Transverse colon (tissue), 4 donors: ENCODE data around the gene FER1L5. TPM values are rescaled to one million over a fixed set of nuclear protein-coding genes. Genes with fewer than 3 reads are reported as not detected.

ENCODE experiments used
- DNase-seq: peaks from one replicate; pipeline ENCODE4 v3.0.0-alpha.2; 2019
- H3K27ac ChIP-seq, 4 donors: fragments of 200-600 bp; sonication (generic); 2 replicates each; pipeline ENCODE4 v1.5.1; 2016 to 2018; ENCODE audit warnings: inconsistent platforms in 4 of 4
- H3K27me3 ChIP-seq: fragments of 200-600 bp; sonication (generic); 2 replicates; pipeline ENCODE4 v1.5.1; 2017; ENCODE audit warnings: inconsistent platforms
- H3K36me3 ChIP-seq, 4 donors: fragments of 200-600 bp; sonication (generic); 2 replicates each; pipeline ENCODE4 v1.5.1; 2017 to 2019; ENCODE audit warnings: inconsistent platforms in 4 of 4
- H3K4me1 ChIP-seq, 4 donors: fragments of 200-600 bp; sonication (generic); 2 replicates each; pipeline ENCODE4 v1.5.1; 2017 to 2020; ENCODE audit warnings: inconsistent platforms in 4 of 4
- H3K4me3 ChIP-seq, 4 donors: fragments of 200-600 bp; sonication (generic); 1 replicate in 1 of 4; 2 replicates in 3 of 4; pipeline versions ENCODE4 v1.5.1 to v1.6.1; 2017 to 2019; ENCODE audit warnings: inconsistent platforms in 4 of 4
- H3K9me3 ChIP-seq, 2 donors: fragments of 200-600 bp; sonication (generic); 2 replicates each; pipeline ENCODE4 v1.5.1; 2017 to 2019; ENCODE audit warnings: inconsistent platforms in 2 of 2
- CTCF ChIP-seq, 5 experiments: fragments of 200-600 bp in 3 of 5; fragments of 450-650 bp in 2 of 5; sonication (generic) in 3 of 5; IDR thresholded peaks; 1 replicate in 2 of 5; 2 replicates in 3 of 5; pipeline ENCODE4 v1.5.1; 2016 to 2017; ENCODE audit warnings: antibody characterized with exemption in 5 of 5, inconsistent platforms in 3 of 5, mild to moderate bottlenecking in 2 of 5, moderate library complexity in 1 of 5
- EP300 ChIP-seq: sonication (generic); formaldehyde crosslinking; IDR thresholded peaks from one replicate; pipeline ENCODE4 v1.6.1; 2017; ENCODE audit warnings: antibody characterized with exemption, low read depth
- POLR2A ChIP-seq: fragments of 450-650 bp; IDR thresholded peaks from one replicate; pipeline ENCODE4 v1.6.1; 2016; ENCODE audit warnings: antibody characterized with exemption, mild to moderate bottlenecking, moderate library complexity
- POLR2AphosphoS5 ChIP-seq, 3 donors: sonication (generic); formaldehyde crosslinking; IDR thresholded peaks; one replicate each; pipeline ENCODE4 v1.6.1; 2016; ENCODE audit warnings: antibody characterized with exemption in 3 of 3
- WGBS, 2 donors: methylation state at CpG; one replicate each; pipeline ENCODE4 v1.1.5; 2018; ENCODE audit warnings: low coverage in 1 of 2; 5-methylcytosine and 5-hydroxymethylcytosine counted together
- in situ Hi-C, 4 donors: fragments of 200-750 bp; cut with MboI; loops; one replicate each; pipeline versions ENCODE4 v1.15.0 to v1.15.1; 2017; ENCODE audit warnings: low sequenced_read_pairs in 3 of 4, low pct_ligation_motif_present in 1 of 4, low pct_unique_long_range_greater_than_20kb in 1 of 4
- intact Hi-C: fragments of 100-400 bp; cut with DNase I; formaldehyde crosslinking; loops from one replicate; pipeline ENCODE4 v1.15.1; 2023; ENCODE audit warnings: low total_unique reads
- total RNA-seq, 4 donors: library from RNA; depleted of rRNA; stranded (reverse); fragments of >200 nt; gene quantifications; one replicate each; pipeline ENCODE4 v1.1.0, GENCODE V29; 2016

Gene FER1L5
- total RNA-seq, 4 donors from 2014 or later: not detected

GRCh38 chr2:96683307-96683706, 40.7 kb downstream of the FER1L5 start:
- 79% methylated on average over 5 of the region's 5 CpGs; no CpG with 5 or more reads in 1 of the 2 donors for WGBS, 2 donors
- no peak for DNase-seq
- no peaks in the 10 kb centered on the region for H3K27me3 ChIP-seq
- H3K27ac ChIP-seq: no peak overlapping the region
- no peak overlapping the region for H3K4me3 ChIP-seq
- no peaks in the 10 kb centered on the region for H3K9me3 ChIP-seq
- peaks cover 0 to 4% (median 2%) of the 10 kb centered on the region in 4 donors for H3K4me1 ChIP-seq
- in situ Hi-C loops (no loop called here), intact Hi-C loops (no loop called here)
- no peak for TF ChIP-seq POLR2AphosphoS5 (IDR thresholded peaks at IDR 0.05)
- TF ChIP-seq CTCF (IDR thresholded peaks at IDR 0.05): no peak
- TF ChIP-seq POLR2A: no peak
- no peak for TF ChIP-seq EP300
- H3K36me3 ChIP-seq: no peaks in the 10 kb centered on the region

GRCh38 chr2:96683972-96684820, 41.6 kb downstream of the FER1L5 start:
- WGBS, 2 donors: 93 to 100% methylated on average over 1 to 13 of the region's 13 CpGs
- intact Hi-C loops (no loop called here), in situ Hi-C loops (no loop called here)
- no peaks in the 10 kb centered on the region for H3K36me3 ChIP-seq
- peaks cover 0 to 4% (median 2%) of the 10 kb centered on the region in 4 donors for H3K4me1 ChIP-seq
- H3K27me3 ChIP-seq: no peaks in the 10 kb centered on the region
- no peak overlapping the region for H3K4me3 ChIP-seq
- TF ChIP-seq POLR2A (no peak), CTCF (IDR thresholded peaks at IDR 0.05) (no peak), POLR2AphosphoS5 (IDR thresholded peaks at IDR 0.05) (no peak), EP300 (no peak)
- H3K27ac ChIP-seq: no peak overlapping the region
- H3K9me3 ChIP-seq: no peaks in the 10 kb centered on the region
- no peak for DNase-seq

GRCh38 chr2:96684883-96685576, 42.5 kb downstream of the FER1L5 start:
- in situ Hi-C loops: no loop called here
- intact Hi-C loops: no loop called here
- TF ChIP-seq CTCF (IDR thresholded peaks at IDR 0.05): no peak
- Histone ChIP-seq H3K27ac (no peak overlapping the region), H3K4me3 (no peak overlapping the region), H3K9me3 (no peaks in the 10 kb centered on the region), H3K27me3 (no peaks in the 10 kb centered on the region), H3K36me3 (no peaks in the 10 kb centered on the region), H3K4me1 (peaks cover 0 to 4% (median 2%) of the 10 kb centered on the region in 4 donors)
- no peak for DNase-seq
- WGBS, 2 donors: 72 to 75% methylated on average over 4 to 14 of the region's 16 CpGs

GRCh38 chr2:96685577-96686459, 43.3 kb downstream of the FER1L5 start:
- in situ Hi-C loops: no loop called here
- DNase-seq: no peak
- H3K27me3 ChIP-seq: no peaks in the 10 kb centered on the region

More at GRCh38 chr2:96685577-96686459, 43.3 kb downstream of the FER1L5 start:
- Histone ChIP-seq H3K36me3 (no peaks in the 10 kb centered on the region), H3K9me3 (no peaks in the 10 kb centered on the region), H3K4me1 (peaks cover 0 to under 1% (median 0%) of the 10 kb centered on the region in 4 donors), H3K27ac (no peak overlapping the region), H3K4me3 (no peak overlapping the region)
- intact Hi-C loops: no loop called here
- 57 to 83% methylated on average over 1 to 13 of the region's 19 CpGs for WGBS, 2 donors
- TF ChIP-seq EP300 (no peak), POLR2AphosphoS5 (IDR thresholded peaks at IDR 0.05) (no peak), CTCF (IDR thresholded peaks at IDR 0.05) (no peak), POLR2A (no peak)
